ENCODE measurements around the gene TLR9.

DNA sequence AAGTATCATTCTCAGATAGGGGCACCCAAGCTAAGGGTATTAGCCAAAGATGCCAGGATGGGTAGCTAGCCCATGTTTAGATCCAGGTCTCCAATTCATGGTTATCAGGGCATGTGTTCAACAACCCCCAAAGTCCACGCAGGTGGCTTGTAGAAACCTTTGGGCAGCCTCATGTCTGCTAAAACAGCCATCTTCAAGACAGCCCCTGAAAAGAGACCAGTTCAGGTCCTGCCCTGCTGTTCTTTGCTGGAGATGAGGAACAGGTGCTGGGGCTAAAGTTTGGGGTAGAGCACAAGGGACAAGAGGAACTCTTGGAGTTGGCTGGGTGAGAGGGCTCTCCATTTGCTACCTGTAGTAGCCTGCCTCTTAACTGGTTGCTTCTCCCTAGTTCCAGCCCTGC lies 24.7 kb upstream of the TLR9 start:
- TF ChIP-seq, protein P1, sequence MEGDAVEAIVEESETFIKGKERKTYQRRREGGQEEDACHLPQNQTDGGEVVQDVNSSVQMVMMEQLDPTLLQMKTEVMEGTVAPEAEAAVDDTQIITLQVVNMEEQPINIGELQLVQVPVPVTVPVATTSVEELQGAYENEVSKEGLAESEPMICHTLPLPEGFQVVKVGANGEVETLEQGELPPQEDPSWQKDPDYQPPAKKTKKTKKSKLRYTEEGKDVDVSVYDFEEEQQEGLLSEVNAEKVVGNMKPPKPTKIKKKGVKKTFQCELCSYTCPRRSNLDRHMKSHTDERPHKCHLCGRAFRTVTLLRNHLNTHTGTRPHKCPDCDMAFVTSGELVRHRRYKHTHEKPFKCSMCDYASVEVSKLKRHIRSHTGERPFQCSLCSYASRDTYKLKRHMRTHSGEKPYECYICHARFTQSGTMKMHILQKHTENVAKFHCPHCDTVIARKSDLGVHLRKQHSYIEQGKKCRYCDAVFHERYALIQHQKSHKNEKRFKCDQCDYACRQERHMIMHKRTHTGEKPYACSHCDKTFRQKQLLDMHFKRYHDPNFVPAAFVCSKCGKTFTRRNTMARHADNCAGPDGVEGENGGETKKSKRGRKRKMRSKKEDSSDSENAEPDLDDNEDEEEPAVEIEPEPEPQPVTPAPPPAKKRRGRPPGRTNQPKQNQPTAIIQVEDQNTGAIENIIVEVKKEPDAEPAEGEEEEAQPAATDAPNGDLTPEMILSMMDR (conservative IDR thresholded peaks at IDR 0.05): no peak
- no peak for TF ChIP-seq ZFX (IDR thresholded peaks at IDR 0.05)
